Mesenchymal stem cell (in vitro differentiated cells and primary cell): ENCODE results near the gene PCDHGA1.

Source experiments
- DNase-seq: peaks from one replicate; pipeline ENCODE4 v3.0.0-alpha.2; 2013
- H2AFZ ChIP-seq: one replicate; pipeline ENCODE4 v1.6.1; 2013; ENCODE audit warnings: low read depth, mild to moderate bottlenecking, control low read depth, inconsistent platforms, low read length, moderate library complexity
- H2AK5ac ChIP-seq: 2 replicates; pipeline ENCODE4 v1.6.1; 2013; ENCODE audit warnings: low read length, moderate library complexity, mild to moderate bottlenecking, inconsistent platforms; ENCODE audit not compliant: severe bottlenecking
- H2BK120ac ChIP-seq: one replicate; pipeline ENCODE4 v1.6.1; 2013; ENCODE audit warnings: low read depth, mild to moderate bottlenecking, inconsistent platforms, low read length, moderate library complexity
- H2BK12ac ChIP-seq, 2 experiments: one replicate each; pipeline ENCODE4 v1.6.1; 2013; ENCODE audit warnings: inconsistent platforms in 2 of 2, low read length in 2 of 2, mild to moderate bottlenecking in 2 of 2, moderate library complexity in 2 of 2, control low read depth in 1 of 2
- H2BK15ac ChIP-seq: one replicate; pipeline ENCODE4 v1.6.1; 2013; ENCODE audit warnings: mild to moderate bottlenecking, low read depth, inconsistent platforms; ENCODE audit not compliant: poor library complexity, severe bottlenecking
- H2BK5ac ChIP-seq: 2 replicates; pipeline ENCODE4 v1.6.1; 2013; ENCODE audit warnings: low read depth, mild to moderate bottlenecking, low read length, control low read depth, inconsistent platforms; ENCODE audit not compliant: poor library complexity, severe bottlenecking
- H3K14ac ChIP-seq, 2 experiments: one replicate each; pipeline ENCODE4 v1.6.1; 2013; ENCODE audit warnings: inconsistent platforms in 2 of 2, low read length in 2 of 2, control low read depth in 1 of 2, mild to moderate bottlenecking in 1 of 2, moderate library complexity in 1 of 2
- H3K18ac ChIP-seq, 2 experiments: one replicate each; pipeline ENCODE4 v1.6.1; 2013; ENCODE audit warnings: inconsistent platforms in 2 of 2, low read length in 2 of 2, control low read depth in 1 of 2, low read depth in 1 of 2, mild to moderate bottlenecking in 1 of 2
- H3K23ac ChIP-seq, 2 experiments: one replicate each; pipeline ENCODE4 v1.6.1; 2013; ENCODE audit warnings: inconsistent platforms in 2 of 2, low read length in 2 of 2, mild to moderate bottlenecking in 2 of 2, moderate library complexity in 2 of 2, control low read depth in 1 of 2
- H3K27ac ChIP-seq: 2 replicates; pipeline ENCODE4 v1.5.1; 2013; ENCODE audit warnings: mild to moderate bottlenecking, moderate library complexity, low read length, control low read depth, inconsistent platforms; ENCODE audit not compliant: poor library complexity, severe bottlenecking
- H3K27me3 ChIP-seq, 2 experiments: 2 replicates each; pipeline versions ENCODE4 v1.6.1 to v1.7.0; 2013; ENCODE audit warnings: low read length in 2 of 2, mild to moderate bottlenecking in 2 of 2, moderate library complexity in 2 of 2, control low read depth in 1 of 2, inconsistent platforms in 1 of 2; ENCODE audit not compliant: control insufficient read depth in 1 of 2, insufficient read depth in 1 of 2
- H3K36me3 ChIP-seq, 2 experiments: 2 replicates each; pipeline versions ENCODE4 v1.6.1 to v1.7.0; 2013; ENCODE audit warnings: low read length in 2 of 2, control low read depth in 1 of 2, inconsistent platforms in 1 of 2, low read depth in 1 of 2, mild to moderate bottlenecking in 1 of 2; ENCODE audit not compliant: insufficient read depth in 2 of 2, control insufficient read depth in 1 of 2
- H3K4ac ChIP-seq, 2 experiments: one replicate each; pipeline ENCODE4 v1.6.1; 2013; ENCODE audit warnings: inconsistent platforms in 2 of 2, low read length in 2 of 2, mild to moderate bottlenecking in 2 of 2, moderate library complexity in 2 of 2, control low read depth in 1 of 2, low read depth in 1 of 2
- H3K4me1 ChIP-seq: 2 replicates; pipeline ENCODE4 v1.6.1; 2013; ENCODE audit warnings: low read depth, low read length, control low read depth; ENCODE audit not compliant: control insufficient read depth, insufficient read depth
- H3K4me2 ChIP-seq: 2 replicates; pipeline ENCODE4 v1.6.1; 2013; ENCODE audit warnings: low read length, mild to moderate bottlenecking, inconsistent platforms; ENCODE audit not compliant: poor library complexity, severe bottlenecking
- H3K4me3 ChIP-seq, 2 experiments: 2 replicates each; pipeline versions ENCODE4 v1.5.1 to v1.7.0; 2013; ENCODE audit warnings: low read length in 2 of 2, mild to moderate bottlenecking in 2 of 2, control low read depth in 1 of 2, low read depth in 1 of 2; ENCODE audit not compliant: insufficient read depth in 1 of 2
- H3K79me1 ChIP-seq: replicated peaks from 2 replicates; pipeline ENCODE4 v1.6.1; 2013; ENCODE audit warnings: mild to moderate bottlenecking, control low read depth, low read length, inconsistent platforms; ENCODE audit not compliant: poor library complexity, severe bottlenecking
- H3K9ac ChIP-seq: 2 replicates; pipeline ENCODE4 v1.7.0; 2013; ENCODE audit warnings: mild to moderate bottlenecking, low read length, moderate library complexity
- H3K9me3 ChIP-seq: 2 replicates; pipeline ENCODE4 v1.7.0; 2013; ENCODE audit warnings: mild to moderate bottlenecking, low read length; ENCODE audit not compliant: control insufficient read depth
- H4K8ac ChIP-seq: one replicate; pipeline ENCODE4 v1.6.1; 2013; ENCODE audit warnings: inconsistent platforms, mild to moderate bottlenecking, low read length, moderate library complexity
- H4K91ac ChIP-seq: one replicate; pipeline ENCODE4 v1.6.1; 2013; ENCODE audit warnings: mild to moderate bottlenecking, low read length, inconsistent platforms
- WGBS: methylation state at CpG from one replicate; pipeline ENCODE4 v1.1.7; 2013; ENCODE audit warnings: mixed read lengths; 5-methylcytosine and 5-hydroxymethylcytosine counted together

Gene PCDHGA1

GRCh38 chr5:141513627-141514329, 183.5 kb downstream of the PCDHGA1 start:
- DNase-seq, result peak; percentile 97
- no peaks in the 10 kb centered on the region for H3K27me3 ChIP-seq
- no peaks in the 10 kb centered on the region for H3K9me3 ChIP-seq
- H3K9ac ChIP-seq, result peak overlapping the region; percentile 90
- peak overlapping the region in 1 of 2 experiments; percentile 77 for H3K23ac ChIP-seq
- peak overlapping the region; percentile 93 for H2BK5ac ChIP-seq
- peak overlapping the region; percentile 72 for H2AK5ac ChIP-seq
- H3K4me2 ChIP-seq, result peak overlapping the region; percentile 79
- H3K4me3 ChIP-seq, result peak overlapping the region; percentile 41 to 61
- H2BK15ac ChIP-seq, result peak overlapping the region; percentile 55
- peaks cover 20% of the 10 kb centered on the region for H3K79me1 ChIP-seq
- H3K14ac ChIP-seq, result peak overlapping the region in 1 of 2 experiments; percentile 28
- peak overlapping the region; percentile 96 to 98 for H3K4ac ChIP-seq
- peak overlapping the region; percentile 98 for H4K8ac ChIP-seq
- under 1% methylated on average over 28 of the region's 29 CpGs for WGBS
- peak overlapping the region; percentile 96 for H2BK120ac ChIP-seq
- H4K91ac ChIP-seq, result peak overlapping the region; percentile 90
- H3K18ac ChIP-seq, result peak overlapping the region; percentile 97 to 98
- H2AFZ ChIP-seq, result peak overlapping the region; percentile 42
- peak overlapping the region; percentile 15 to 32 for H2BK12ac ChIP-seq
- peak overlapping the region; percentile 98 for H3K27ac ChIP-seq
- peaks cover 51% of the 10 kb centered on the region for H3K4me1 ChIP-seq
- peaks cover 40 to 59% of the 10 kb centered on the region in 2 experiments for H3K36me3 ChIP-seq

- Histone ChIP-seq H3K27me3 (no peaks in the 10 kb centered on the region), H3K36me3 (peaks cover 37 to 66% of the 10 kb centered on the region in 2 experiments), H3K4me3 (peak overlapping the region in 1 of 2 experiments; percentile 61), H4K91ac (peak overlapping the region; percentile 90), H2AK5ac (peak overlapping the region; percentile 40), H3K9me3 (no peaks in the 10 kb centered on the region), H3K4me2 (peak overlapping the region; percentile 75), H3K4ac (peak overlapping the region; percentile 50 to 98), H2AFZ (no peak overlapping the region), H3K4me1 (peaks cover 46% of the 10 kb centered on the region), H2BK15ac (peak overlapping the region; percentile 55), H3K27ac (peak overlapping the region; percentile 98), H3K14ac (peak overlapping the region in 1 of 2 experiments; percentile 94), H4K8ac (peak overlapping the region; percentile 62), H2BK5ac (peak overlapping the region; percentile 90), H3K9ac (peak overlapping the region; percentile 90), H3K23ac (peak overlapping the region in 1 of 2 experiments; percentile 37), H3K79me1 (peaks cover 23% of the 10 kb centered on the region), H2BK120ac (peak overlapping the region; percentile 44), H2BK12ac (peak overlapping the region; percentile 32 to 95), H3K18ac (peak overlapping the region; percentile 97 to 98)
- peak; percentile 55 for DNase-seq
- WGBS, result 34% methylated on average over 6 of the region's 6 CpGs
These were observed 184.2 kb downstream of the PCDHGA1 start for GRCh38 chr5:141514330-141515133.

GRCh38 chr5:141515141-141515540, 184.8 kb downstream of the PCDHGA1 start:
- Histone ChIP-seq H3K4me3 (no peak overlapping the region), H2AFZ (no peak overlapping the region), H3K18ac (peak overlapping the region; percentile 26 to 93), H4K91ac (peak overlapping the region; percentile 77), H3K23ac (no peak overlapping the region), H2BK12ac (peak overlapping the region; percentile 20 to 91), H4K8ac (no peak overlapping the region), H3K36me3 (peaks cover 32 to 64% of the 10 kb centered on the region in 2 experiments), H3K4me2 (no peak overlapping the region), H3K4me1 (peaks cover 41% of the 10 kb centered on the region), H3K9ac (peak overlapping the region; percentile 90), H2BK5ac (no peak overlapping the region), H3K14ac (no peak overlapping the region), H2BK15ac (no peak overlapping the region), H3K79me1 (peaks cover 26% of the 10 kb centered on the region), H3K4ac (peak overlapping the region; percentile 71 to 80), H2BK120ac (peak overlapping the region; percentile 12), H3K27ac (peak overlapping the region; percentile 98), H2AK5ac (peak overlapping the region; percentile 49), H3K9me3 (no peaks in the 10 kb centered on the region), H3K27me3 (no peaks in the 10 kb centered on the region)
- no peak for DNase-seq
- WGBS, result 92% methylated on average over 3 of the region's 3 CpGs
